ENCODE data around the gene ANOS1.

The ANOS1 gene

DNA sequence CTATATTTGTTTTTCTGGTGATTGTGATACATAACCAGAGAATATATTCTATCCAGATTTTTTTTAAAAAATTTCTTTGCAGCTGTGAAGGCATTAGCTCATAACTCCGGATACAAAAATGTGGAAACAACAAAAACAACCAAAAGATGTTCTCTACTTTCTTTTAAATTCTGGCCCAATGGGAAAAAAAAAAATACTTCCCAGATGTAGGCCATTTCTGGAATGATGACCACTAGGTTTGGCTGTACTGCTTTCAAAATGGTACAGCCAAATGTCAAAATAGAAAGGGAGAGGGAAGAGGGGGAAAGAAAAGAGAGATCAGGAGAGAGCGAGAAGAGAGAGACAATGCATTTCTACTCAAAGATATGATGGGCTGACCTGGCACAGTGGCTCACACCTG, 14.6 kb downstream of the ANOS1 start:
- DNase-seq, result no peak

DNA sequence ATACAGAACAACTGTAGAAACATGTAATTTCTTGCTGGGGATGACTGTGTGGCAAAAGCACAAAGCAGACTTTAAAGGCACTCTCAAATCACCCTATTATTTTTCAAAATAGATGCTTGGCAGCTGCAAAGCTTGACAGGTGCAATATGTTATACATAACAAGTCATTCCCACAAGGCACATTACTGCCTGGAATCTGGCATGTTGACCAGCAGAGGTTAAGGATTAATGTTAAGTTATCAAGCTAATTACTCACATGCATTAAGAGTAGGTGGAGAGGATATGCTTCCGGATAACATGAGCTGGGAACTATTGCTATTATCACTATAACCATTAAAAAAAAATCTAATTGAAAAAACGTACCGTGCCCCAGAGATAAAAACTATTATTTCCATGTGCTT, 17.8 kb downstream of the ANOS1 start:
- no peak for DNase-seq

DNA sequence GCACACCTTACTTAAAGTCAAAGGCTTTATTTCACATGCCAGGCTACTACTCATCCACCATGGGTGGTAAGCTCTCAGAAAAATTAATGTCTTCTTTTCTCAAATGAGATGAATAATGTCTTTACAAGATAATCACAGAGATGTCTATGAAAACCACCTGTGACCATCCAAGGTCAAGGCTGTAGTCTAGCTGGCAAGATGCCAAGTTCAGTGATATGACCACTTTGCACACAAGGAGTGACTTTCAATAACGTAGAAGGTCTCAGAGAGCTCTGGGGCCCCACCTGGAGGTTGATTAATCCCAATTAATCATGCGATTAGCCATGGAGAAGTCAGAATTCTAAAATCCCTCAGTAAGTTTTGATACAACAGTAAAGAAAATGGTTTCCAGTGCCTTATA, 20.5 kb downstream of the ANOS1 start:
- no peak for DNase-seq

DNA sequence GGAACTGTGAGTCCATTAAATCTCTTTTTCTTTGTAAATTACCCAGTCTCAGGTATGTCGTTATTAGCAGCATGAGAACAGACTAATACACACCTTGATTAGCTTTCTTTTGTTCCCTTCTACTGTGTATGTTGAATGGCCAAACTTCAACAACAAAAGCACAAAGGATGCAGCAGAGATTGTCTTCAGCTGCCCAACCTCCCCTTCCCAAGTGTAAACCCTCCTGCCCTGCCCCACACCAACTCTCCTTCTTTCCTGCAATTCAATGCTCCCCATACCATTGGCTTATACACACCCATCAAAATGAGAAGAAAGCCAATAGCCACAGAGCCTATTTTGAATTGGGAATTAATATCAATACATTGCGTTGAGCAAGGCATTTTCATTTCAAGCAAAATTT, 27.8 kb downstream of the ANOS1 start:
- no peak for DNase-seq

DNA sequence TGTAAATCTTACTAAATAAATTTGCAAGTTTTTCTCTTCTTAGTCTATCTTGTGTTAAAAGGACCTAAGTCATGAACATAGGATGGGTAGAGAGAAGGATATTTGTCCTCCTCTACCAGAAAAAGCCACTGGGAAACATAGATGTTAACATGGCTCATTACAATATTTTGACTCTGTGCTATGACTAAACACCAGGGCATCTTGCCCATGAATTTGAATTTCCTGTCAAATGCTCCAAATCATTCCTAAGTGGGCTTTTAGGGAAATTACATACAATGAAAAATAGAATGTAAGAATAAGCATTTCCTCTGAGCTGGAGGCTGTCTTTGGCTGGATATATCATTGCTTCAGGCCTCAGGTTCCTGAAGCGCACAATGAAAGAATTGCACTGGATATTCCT, 39.1 kb downstream of the ANOS1 start:
- DNase-seq, result no peak

DNA sequence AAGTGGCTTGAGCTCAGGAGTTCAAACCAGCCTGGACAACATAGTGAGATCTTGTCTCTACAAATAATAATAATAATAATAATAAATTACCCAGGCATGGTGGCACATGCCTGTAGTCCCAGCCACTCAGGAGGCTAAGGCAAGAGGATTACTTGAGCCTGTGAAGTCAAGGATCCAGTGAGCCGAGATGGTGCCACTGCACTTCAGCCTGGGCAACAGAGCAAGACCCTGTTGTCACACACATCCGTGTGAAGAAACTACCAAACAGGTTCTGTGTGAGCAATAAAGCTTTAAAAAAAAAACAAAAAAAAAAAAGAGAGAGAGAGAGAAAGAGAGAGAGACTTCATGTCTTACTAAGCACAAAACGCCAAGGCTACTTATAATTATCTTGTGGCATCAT, 42.5 kb downstream of the ANOS1 start:
- DNase-seq, result no peak

DNA sequence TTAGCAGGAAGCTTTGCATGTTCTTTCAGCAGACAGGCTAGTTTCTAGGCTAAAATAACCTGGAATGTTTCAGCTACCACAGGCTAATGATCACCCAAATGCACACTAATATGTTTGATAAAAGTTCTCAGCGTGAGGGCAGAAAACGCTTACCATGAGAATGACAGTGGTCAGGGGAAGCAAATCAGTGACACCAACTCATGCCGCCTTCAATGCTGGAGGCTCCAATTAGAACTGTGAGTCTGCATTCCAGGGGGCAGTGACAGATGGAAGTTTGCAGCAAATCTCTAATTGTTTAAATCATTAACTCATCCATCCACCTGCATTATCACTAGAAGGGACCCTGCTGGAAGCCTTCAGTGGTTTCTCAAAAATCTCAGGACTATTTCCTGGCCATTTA, 43.2 kb downstream of the ANOS1 start:
- DNase-seq, result no peak

DNA sequence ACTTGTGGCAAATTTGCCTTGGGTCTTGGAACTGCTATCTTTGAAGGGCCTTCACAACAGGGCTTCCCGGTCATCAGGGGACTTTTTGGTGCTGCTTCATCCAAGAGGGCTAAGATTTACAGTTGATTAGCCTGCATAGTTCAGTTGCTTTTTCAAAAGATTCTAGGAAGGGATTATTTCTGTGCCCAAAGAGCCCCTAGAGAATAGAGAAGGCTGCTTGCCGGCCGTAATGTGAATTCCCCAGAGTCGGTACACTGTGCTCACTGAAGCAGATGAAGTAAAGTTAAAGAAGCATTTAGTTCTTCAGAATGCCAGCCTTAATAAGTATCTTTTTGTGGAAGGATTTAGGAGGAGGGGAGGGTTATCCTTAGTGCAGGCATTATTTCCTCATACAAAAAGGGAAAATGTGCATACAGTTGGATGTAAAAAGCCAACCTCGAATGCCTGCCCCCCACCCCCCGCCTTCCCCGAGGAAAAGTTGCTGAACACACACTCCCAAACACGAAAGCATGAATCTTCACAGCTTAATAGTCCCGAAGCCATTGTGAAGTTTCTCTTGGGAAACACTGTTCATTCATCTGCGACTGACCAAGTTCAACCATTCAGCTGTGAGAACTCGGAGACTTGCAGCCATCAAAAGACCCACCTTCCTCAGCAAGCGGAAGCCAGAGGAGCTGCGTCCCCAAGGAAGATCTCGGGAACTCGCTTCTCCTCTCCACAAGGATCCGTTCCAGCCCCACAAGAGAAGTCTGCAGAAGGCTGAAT, 47.6 kb downstream of the ANOS1 start:
- DNase-seq, result no peak

DNA sequence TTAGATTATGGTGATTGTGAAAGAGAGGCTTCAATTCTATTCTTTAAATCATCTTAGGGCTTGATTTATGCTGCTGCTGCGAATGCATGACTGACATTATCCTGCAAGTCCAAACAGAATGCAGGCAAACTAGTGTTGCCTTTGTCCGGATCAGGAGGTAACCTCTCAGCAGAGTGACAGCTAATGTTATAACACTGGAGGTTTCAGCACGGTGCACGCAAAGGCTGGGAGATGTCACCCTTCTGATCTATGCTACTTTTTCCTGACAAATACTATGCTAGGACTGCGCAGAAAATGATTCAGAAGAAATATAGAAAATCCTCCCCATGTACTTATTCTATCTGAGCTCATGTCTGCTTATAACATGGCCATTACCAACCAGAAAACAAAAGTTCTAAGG, 48.2 kb downstream of the ANOS1 start:
- no peak for DNase-seq

DNA sequence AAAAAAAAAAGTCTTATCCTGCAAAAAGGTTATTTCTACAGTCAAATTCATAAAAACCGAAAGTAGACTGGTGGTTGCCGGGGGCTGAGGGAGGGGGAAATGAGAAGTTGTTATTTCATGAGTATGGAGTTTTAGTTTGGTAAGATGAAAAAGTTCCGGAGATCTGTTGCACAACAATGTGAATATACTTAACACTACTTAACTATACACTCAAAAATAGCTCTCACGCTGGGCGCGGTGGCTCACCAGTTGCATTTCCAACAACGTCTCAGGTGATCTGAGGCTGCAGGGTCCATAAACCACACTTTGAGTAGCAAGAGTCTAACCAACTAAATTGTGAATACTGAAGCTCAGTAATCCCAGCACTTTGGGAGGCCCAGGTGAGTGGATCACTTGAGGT, 52.4 kb downstream of the ANOS1 start:
- no peak for DNase-seq

DNA sequence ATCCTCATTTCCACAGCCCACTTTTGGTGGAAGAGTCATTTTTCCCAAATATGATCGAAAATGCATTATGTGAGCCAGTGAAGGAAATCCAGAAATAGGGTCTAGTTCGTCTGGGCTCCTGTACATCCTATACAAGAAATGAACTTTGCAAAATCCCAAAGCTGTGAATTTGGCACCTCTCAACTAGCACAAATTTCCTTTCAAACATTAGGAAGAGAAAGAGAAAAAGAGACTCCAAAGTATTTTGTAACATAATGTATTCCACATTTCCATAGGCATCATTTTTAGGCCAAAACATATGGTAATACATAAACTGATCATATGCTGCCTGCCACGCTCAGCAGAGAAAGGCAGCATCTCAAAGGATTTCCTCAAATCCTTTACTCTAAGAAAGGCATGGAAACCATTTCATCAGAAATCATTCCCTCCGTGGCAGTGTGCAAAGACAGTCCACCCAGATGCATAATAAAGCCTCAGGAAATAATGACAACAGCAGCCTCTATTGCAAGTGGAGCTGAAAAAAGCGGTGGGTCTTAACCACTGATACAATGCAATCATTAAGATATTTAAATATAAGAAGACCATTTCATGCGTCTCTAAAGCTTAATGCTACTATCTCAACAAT, 56.8 kb downstream of the ANOS1 start:
- DNase-seq, result no peak

DNA sequence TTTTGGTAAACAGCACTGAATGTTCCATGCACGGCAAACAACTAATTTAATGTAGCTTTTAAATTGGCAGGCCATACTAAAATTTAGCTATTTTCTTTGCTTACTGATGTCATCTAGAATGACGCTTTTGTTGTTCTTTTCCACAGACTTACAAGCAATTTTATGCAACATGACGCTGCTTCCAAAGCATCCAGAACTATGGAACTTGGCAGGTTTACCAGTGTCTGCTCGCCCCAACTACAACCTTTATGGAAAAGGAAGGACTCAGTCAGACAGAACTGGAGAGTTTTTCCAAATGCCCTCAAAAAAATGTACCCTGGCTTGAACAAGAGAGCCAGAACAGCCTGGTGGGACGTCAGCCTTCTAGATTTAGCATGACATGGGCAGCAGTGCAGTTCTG, 58.7 kb downstream of the ANOS1 start:
- no peak for DNase-seq

DNA sequence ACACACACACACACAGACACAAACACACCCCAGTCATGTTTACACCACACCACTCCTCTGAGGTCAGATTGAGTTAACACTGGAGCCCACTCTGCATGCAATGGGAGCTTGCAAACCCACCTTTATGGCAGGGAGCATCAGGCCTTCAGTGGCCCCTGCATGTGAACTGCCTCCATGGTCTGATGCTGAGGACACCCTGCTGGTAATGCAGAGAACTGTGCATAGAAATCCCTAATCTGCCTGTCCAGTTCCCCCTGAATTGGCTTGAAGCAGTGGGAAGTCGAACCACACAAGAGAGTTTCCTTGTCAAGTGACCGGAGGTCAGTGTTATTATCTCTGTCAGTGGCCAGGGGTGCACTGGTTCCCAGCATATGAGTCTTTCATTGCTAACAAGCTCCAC, 59.8 kb downstream of the ANOS1 start:
- no peak for DNase-seq

DNA sequence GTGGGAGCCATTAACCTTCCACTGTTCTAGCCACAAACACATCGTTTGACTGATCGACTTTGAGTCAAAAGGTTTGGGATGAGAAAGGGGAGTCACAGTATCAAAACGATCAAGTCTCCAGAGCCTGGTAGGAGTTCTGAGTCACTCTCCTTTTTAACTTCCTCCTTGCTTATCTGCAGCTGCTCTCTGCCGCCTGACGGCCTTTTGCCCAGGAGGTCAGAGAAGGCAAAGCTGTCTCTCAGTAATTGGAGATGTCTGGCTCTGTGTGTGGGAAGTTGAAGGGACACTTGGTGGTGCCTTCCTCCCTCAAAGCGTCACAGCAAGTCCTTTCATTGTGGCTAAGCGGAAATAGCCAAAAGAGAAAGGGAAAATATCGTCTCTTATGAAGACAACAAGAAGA, 63.1 kb downstream of the ANOS1 start:
- no peak for DNase-seq

DNA sequence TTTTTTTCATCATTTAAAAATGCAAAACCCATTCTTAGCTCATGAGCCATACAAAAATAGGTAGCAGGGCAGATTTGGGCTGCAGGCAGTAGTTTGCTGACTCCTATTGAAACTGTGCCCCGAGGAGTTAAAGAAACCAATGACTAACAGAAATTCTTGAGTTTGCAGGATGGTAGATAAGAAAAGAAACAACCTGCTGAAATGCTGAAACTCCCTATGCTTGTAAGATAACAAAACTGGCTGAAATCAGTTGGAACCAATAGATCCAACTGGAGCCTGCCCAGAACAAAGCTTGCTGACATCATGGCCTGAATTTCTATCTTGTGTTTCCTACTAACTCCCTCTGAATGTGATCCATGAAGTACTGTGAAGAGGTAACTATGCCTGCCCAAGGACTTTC, 68.6 kb downstream of the ANOS1 start:
- DNase-seq, result no peak

DNA sequence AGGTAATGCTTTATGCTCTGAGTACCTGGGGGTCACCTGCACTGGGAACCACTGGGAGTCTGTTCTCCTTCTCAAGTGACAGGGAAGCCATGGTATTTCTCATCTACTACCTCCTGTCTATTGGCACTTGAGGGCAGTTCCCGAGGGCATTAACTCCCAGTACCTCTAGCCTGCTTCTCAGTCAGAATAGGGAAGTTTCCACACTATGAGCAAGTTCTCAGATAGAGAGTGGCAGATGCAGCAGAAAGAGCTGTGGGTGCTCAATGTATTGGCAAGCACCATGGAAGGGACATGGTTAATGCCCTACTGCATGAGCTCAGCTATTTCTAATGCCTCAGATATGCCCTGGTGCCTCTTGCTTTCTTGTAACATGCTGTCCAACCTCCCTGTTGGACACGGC, 74.1 kb downstream of the ANOS1 start:
- DNase-seq, result no peak

DNA sequence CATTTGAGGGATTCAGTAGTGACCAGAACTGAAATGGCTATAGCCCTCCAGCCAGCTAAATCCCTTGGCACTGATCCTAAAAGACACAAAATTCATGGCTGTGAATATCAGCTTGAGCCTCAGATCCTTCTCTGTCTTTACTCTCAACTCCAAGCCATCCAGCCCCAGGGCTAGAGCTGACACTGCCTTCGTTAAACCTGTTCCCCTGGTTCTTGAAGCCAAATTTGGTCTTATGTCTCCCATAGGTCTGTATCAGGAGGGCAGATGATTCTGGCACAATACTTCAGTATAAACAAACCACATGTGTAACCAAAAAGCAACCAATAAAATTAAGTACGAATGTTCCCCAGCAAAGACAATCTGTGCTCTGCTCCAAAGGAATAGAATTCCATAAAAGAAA, 78.0 kb downstream of the ANOS1 start:
- no peak for DNase-seq

DNA sequence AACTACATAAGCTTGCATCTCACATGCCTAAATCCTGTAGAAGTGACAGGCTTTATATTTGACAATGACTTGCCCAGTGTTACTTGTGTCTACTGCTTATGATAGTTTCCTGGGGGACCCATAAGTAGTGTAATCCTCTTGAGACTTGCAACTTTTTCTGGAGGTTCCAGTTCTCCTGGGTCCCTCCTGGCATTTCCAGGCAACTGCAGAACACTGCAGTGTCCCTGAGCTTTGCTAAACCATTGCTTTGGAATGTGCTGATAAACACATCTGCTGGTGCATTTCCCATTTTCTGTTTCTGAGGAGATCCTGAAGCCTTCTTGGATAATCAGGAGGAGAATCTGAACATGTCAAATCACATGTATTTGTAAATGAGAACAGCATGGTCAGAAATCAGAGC, 82.0 kb downstream of the ANOS1 start:
- no peak for DNase-seq

DNA sequence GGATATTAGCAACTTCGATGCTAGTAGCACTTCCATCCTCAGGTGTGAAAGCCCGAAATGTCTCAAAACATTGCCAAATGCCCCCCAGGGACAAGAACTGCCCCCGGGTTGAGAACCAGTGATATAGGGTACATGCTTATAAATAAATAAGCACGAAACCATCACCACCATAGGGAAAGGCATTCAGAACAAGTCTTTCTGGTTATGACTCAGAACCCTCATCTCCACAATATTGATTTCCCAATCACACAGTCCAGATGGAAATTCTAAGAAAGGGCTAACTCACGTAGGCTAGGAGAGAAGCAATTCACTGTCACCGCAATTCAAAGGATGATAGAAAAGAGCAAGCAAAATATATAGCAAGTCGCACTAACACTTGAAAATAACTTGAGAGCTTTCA, 84.8 kb downstream of the ANOS1 start:
- no peak for DNase-seq

DNA sequence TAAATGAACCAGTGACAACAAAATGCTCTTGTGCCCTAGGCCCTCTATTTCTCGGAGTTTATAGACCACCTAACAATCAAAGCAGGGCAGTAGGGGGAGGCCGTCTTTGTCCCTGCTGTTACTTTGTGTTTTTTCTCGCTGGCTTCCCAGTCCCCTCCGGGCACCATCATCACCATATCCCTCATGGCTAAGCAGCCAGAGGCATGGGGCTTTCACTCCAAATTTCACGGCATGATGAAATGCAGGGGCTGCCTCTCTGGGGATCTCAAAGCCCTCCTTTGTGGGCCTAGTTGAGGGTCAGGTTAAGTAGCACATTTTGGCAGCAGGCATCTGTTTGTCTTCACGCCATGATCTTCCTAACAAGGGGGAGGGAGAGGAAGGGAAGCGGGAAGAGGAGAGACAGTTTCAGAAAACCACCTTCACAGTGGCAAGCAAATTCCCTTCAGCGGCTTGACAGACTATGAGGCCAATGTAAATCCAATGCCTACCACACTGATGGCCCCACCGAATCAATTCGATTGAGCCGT, 91.9 kb downstream of the ANOS1 start:
- no peak for DNase-seq

DNA sequence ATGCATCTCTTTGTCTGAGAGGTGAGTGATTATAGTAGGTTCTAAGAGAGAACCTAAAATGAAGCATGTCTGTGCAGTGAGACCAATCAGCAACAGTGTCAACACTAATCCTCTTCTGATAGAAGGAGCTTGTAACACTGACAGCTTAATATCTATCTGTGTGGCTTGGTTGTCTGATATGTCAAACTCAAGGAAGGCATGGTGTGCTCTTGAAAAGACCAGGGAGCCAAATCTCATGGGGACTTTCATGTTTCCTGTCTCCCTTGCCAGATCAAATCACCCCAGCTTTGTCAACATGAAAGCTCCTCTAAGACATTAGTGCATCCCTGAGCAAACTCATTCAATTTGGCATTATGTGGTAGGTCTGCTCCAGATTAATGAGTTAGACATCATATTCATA, 95.4 kb downstream of the ANOS1 start:
- DNase-seq, result no peak

DNA sequence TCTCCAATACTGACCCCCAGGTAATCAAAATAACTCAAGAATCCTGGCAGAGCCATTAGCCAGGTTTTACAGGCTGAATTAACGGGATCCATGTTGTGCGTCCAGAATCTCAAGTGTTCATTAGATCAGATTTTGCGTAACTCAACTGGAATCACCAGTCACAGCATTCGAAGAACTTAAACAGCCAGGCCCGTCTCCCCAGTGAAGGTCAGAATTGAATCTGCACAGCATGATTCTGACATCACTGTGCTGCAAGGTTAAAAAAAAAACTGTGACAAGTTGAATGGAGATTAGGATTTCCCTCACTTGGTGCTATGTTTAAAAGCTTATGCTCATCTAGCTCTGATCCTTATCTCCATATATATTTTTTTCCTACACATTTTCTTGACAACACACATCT, 96.1 kb downstream of the ANOS1 start:
- DNase-seq, result no peak

DNA sequence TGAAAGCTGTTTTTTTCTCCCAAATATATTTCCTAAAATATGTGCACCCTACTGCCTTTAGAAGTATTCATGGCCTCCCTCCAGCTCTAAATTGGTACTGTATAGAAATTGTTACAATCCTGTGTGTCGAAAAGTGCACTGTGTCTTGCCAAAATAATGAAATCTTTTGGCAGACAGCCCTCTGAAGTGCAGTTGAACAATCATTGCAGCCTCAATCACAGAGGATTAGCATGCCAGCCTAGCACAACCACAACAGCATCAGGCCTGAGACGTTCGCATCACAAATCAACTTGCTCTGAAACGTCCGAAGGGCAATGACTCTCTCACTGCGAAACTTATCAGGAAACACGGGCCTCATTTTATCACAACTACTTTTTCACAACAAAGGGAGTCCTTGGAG, 99.0 kb downstream of the ANOS1 start:
- DNase-seq, result no peak

DNA sequence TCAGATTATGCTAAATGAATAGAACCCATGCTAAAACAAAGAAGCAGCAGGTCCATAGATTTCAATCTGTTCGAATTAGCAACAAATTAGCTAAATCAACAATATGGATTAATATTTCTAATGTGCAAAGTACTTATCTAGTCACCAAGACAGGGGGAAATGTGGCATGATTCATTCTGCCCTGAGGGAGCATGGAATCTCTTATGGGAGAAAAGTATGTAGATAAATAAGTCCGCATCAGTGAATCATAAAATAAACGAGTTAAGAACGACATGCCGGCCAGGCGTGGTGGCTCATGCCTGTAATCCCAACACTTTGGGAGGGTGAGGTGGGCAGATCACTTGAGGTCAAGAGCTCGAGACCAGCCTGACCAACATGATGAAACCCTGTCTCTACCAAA, 102.1 kb downstream of the ANOS1 start:
- no peak for DNase-seq

DNA sequence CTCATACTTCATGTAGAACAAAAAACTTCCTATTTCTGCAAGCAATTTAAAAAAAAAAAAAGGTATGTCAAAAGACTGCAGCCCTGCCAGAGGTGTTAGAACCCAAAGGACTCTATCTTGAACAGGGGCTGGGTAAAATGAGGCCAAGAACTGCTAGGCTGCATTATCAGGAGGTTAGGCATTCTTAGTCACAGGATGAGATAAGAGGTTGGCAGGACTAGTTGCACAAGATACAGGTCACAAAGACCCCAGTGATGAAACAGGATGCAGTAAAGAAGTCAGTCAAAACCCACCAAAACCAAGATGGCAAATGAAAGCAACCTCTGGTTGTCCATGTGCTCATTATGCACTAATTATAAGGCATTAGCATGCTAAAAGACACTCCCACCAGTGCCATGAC, 104.1 kb downstream of the ANOS1 start:
- DNase-seq, result no peak

Data from activated T-cell treated with anti-CD3 and anti-CD28 coated beads for 4 hours (primary cell).